HEK293 (cell line): Measurements from ENCODE around the gene GPRC5B.

ENCODE experiments used
- CTCF ChIA-PET: fragments of 350-600 bp; formaldehyde crosslinking; extraction: SDS; loops from one replicate; lab custom pipeline; 2021; ENCODE audit warnings: antibody characterized with exemption; lab: Yijun Ruan, JAX
- POLR2A ChIA-PET: fragments of 300-600 bp; formaldehyde crosslinking; extraction: SDS; loops from one replicate; lab custom pipeline; 2020; ENCODE audit warnings: antibody characterized with exemption, inconsistent platforms; lab: Yijun Ruan, JAX
- H3K27ac ChIP-seq: fragments of 200-500 bp; sonication (Bioruptor generic); 2 replicates; pipeline ENCODE4 v1.5.1; 2014; ENCODE audit warnings: low read depth, low read length, control low read depth, inconsistent platforms; ENCODE audit errors: extremely low read depth
- H3K36me3 ChIP-seq, 2 experiments: fragments of 200-500 bp in 1 of 2; sonication (Bioruptor generic) in 1 of 2; 1 replicate in 1 of 2; 2 replicates in 1 of 2; pipeline ENCODE4 v1.5.1; 2014 to 2017; ENCODE audit warnings: inconsistent platforms in 2 of 2, low read length in 2 of 2; ENCODE audit not compliant: control insufficient read depth in 2 of 2, insufficient read depth in 1 of 2
- H3K4me1 ChIP-seq: fragments of 200-500 bp; sonication (Bioruptor generic); 2 replicates; pipeline ENCODE4 v1.5.1; 2014; ENCODE audit warnings: mild to moderate bottlenecking, low read length, inconsistent platforms; ENCODE audit not compliant: control insufficient read depth, insufficient read depth
- H3K4me3 ChIP-seq: 2 replicates; pipeline ENCODE4 v1.5.1; 2011; ENCODE audit warnings: low read depth, mild to moderate bottlenecking, control low read depth, low read length, moderate library complexity
- H3K9me3 ChIP-seq: fragments of 200-500 bp; sonication (Bioruptor generic); 2 replicates; pipeline ENCODE4 v1.5.1; 2014; ENCODE audit warnings: low read depth, low read length, inconsistent platforms; ENCODE audit not compliant: control insufficient read depth, insufficient read depth
- KLF10 ChIP-seq: fragments of 450-650 bp; IDR thresholded peaks from 2 replicates; pipeline ENCODE4 v1.5.1; 2018; ENCODE audit warnings: missing biosample characterization, mild to moderate bottlenecking, missing genetic modification characterization
- REST ChIP-seq: fragments of 450-650 bp; formaldehyde crosslinking; IDR thresholded peaks from 2 replicates; pipeline ENCODE4 v1.5.1; 2016; ENCODE audit warnings: missing biosample characterization, missing genetic modification characterization
- YY1 ChIP-seq: fragments of 450-650 bp; formaldehyde crosslinking; IDR thresholded peaks from 2 replicates; pipeline ENCODE4 v1.5.1; 2018; ENCODE audit warnings: missing biosample characterization, missing genetic modification characterization
- YY2 ChIP-seq: fragments of 450-650 bp; formaldehyde crosslinking; IDR thresholded peaks from 2 replicates; pipeline ENCODE4 v1.5.1; 2016; ENCODE audit warnings: missing biosample characterization, missing genetic modification characterization
- ZBTB48 ChIP-seq: fragments of 450-650 bp; formaldehyde crosslinking; IDR thresholded peaks from 2 replicates; pipeline ENCODE4 v1.5.1; 2016; ENCODE audit warnings: missing biosample characterization, missing genetic modification characterization
- ZFP37 ChIP-seq: fragments of 450-650 bp; formaldehyde crosslinking; IDR thresholded peaks from 2 replicates; pipeline ENCODE4 v1.5.1; 2016; ENCODE audit warnings: missing biosample characterization, missing genetic modification characterization
- ZNF112 ChIP-seq: fragments of 450-650 bp; formaldehyde crosslinking; IDR thresholded peaks from 2 replicates; pipeline ENCODE4 v1.5.0; 2017; ENCODE audit warnings: missing biosample characterization, missing genetic modification characterization
- ZNF133 ChIP-seq: fragments of 450-650 bp; formaldehyde crosslinking; IDR thresholded peaks from 2 replicates; pipeline ENCODE4 v1.5.1; 2016; ENCODE audit warnings: missing biosample characterization, missing genetic modification characterization
- ZNF146 ChIP-seq: fragments of 450-650 bp; formaldehyde crosslinking; IDR thresholded peaks from 2 replicates; pipeline ENCODE4 v1.5.1; 2016; ENCODE audit warnings: missing biosample characterization, missing genetic modification characterization
- ZNF211 ChIP-seq: fragments of 450-650 bp; formaldehyde crosslinking; IDR thresholded peaks from 2 replicates; pipeline ENCODE4 v1.5.1; 2016; ENCODE audit warnings: low read depth, missing biosample characterization, missing genetic modification characterization
- ZNF23 ChIP-seq: fragments of 450-650 bp; formaldehyde crosslinking; IDR thresholded peaks from 2 replicates; pipeline ENCODE4 v1.5.1; 2016; ENCODE audit warnings: missing biosample characterization, missing genetic modification characterization, borderline replicate concordance
- ZNF292 ChIP-seq: fragments of 450-650 bp; formaldehyde crosslinking; IDR thresholded peaks from 2 replicates; pipeline ENCODE4 v1.5.1; 2016; ENCODE audit warnings: low read depth, missing biosample characterization, missing genetic modification characterization, borderline replicate concordance
- ZNF416 ChIP-seq: fragments of 450-650 bp; formaldehyde crosslinking; IDR thresholded peaks from 2 replicates; pipeline ENCODE4 v1.5.1; 2016; ENCODE audit warnings: missing biosample characterization, missing genetic modification characterization
- ZNF555 ChIP-seq: fragments of 450-650 bp; formaldehyde crosslinking; conservative IDR thresholded peaks from 2 replicates; pipeline ENCODE4 v1.5.1; 2017; ENCODE audit warnings: missing biosample characterization, mild to moderate bottlenecking, missing genetic modification characterization, inconsistent platforms
- ZNF558 ChIP-seq: fragments of 450-650 bp; formaldehyde crosslinking; IDR thresholded peaks from 2 replicates; pipeline ENCODE4 v1.5.1; 2016; ENCODE audit warnings: missing biosample characterization, missing genetic modification characterization
- ZNF791 ChIP-seq: fragments of 450-650 bp; formaldehyde crosslinking; IDR thresholded peaks from 2 replicates; pipeline ENCODE4 v1.5.1; 2016; ENCODE audit warnings: missing biosample characterization, missing genetic modification characterization
- ZNF792 ChIP-seq: fragments of 450-650 bp; formaldehyde crosslinking; IDR thresholded peaks from 2 replicates; pipeline ENCODE4 v1.5.1; 2016; ENCODE audit warnings: missing biosample characterization, missing genetic modification characterization
- TF ChIP-seq, protein P1 (sequence below): fragments of 450-650 bp; formaldehyde crosslinking; IDR thresholded peaks from 2 replicates; pipeline ENCODE4 v1.5.1; 2016; ENCODE audit warnings: missing biosample characterization, missing genetic modification characterization
- TF ChIP-seq, protein P2 (sequence below): fragments of 450-650 bp; formaldehyde crosslinking; IDR thresholded peaks from 2 replicates; pipeline ENCODE4 v1.5.1; 2016; ENCODE audit warnings: missing biosample characterization, missing genetic modification characterization, borderline replicate concordance
- TF ChIP-seq, protein P3 (sequence below): fragments of 450-650 bp; formaldehyde crosslinking; IDR thresholded peaks from 2 replicates; pipeline ENCODE4 v1.5.1; 2017; ENCODE audit warnings: missing biosample characterization, missing genetic modification characterization
- TF ChIP-seq, protein P4 (sequence below): fragments of 450-650 bp; formaldehyde crosslinking; IDR thresholded peaks from 2 replicates; pipeline ENCODE4 v1.5.1; 2017; ENCODE audit warnings: missing biosample characterization, missing genetic modification characterization

The GPRC5B gene

DNA sequence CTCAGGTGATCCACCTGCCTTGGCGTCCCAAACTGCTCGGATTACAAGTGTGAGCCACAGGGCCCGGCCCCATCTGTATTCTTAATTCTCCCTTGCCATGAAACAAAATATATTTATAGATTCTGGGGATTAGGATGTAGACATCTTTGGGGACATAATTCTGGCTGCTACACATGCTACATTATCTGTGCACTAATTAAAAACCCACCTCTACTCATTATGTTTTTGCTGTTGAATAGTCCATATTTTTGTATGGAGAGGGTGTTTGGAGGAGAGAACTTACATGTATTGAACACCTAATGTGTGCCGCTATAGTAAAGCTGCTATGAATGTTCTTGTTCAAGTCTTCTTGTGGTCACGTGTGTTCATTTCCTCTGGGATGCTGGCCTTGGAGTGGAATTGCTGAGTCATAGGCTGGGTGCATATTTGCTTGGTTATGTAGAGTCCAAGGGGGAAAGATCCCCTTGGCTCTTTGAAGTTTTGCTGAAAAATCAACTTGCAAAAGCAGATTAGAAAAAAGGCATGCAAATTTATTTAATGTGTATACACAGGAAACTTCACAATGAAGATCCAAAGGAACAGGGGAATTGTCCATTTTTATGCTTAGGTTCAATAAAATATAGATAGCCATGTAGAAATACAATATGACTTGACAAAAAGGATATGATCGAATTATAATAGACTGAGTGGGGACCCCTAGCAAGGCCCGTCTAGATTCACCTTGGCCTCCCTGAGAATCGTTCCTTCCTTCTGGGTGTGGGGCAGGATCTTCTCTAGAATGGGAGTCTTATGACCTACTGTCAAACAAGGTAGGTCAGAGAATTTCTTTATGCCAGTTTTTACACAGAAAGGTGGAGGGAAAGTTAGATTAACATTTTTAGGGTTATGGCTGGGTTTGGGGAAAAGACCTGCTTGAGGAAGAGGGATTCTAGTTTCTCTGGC is 42.1 kb upstream of the GPRC5B start (continued):
- TF ChIP-seq ZNF112 (no peak), ZNF558 (tag by site-specific recombination) (no peak), ZNF555 (no peak)

GRCh38 chr16:19923396-19923795 is 38.7 kb upstream of the GPRC5B start:
- ChIA-PET CTCF (interaction anchor here (0.6 kb wide), 1 partner anchor 10 kb away, joined by 3 read pairs; no protein-coding TSS in a partner anchor), POLR2A (no interaction called here)
- no peak for TF ChIP-seq ZNF416
- TF ChIP-seq, protein P1, sequence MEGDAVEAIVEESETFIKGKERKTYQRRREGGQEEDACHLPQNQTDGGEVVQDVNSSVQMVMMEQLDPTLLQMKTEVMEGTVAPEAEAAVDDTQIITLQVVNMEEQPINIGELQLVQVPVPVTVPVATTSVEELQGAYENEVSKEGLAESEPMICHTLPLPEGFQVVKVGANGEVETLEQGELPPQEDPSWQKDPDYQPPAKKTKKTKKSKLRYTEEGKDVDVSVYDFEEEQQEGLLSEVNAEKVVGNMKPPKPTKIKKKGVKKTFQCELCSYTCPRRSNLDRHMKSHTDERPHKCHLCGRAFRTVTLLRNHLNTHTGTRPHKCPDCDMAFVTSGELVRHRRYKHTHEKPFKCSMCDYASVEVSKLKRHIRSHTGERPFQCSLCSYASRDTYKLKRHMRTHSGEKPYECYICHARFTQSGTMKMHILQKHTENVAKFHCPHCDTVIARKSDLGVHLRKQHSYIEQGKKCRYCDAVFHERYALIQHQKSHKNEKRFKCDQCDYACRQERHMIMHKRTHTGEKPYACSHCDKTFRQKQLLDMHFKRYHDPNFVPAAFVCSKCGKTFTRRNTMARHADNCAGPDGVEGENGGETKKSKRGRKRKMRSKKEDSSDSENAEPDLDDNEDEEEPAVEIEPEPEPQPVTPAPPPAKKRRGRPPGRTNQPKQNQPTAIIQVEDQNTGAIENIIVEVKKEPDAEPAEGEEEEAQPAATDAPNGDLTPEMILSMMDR (tag by site-specific recombination) = no peak
- TF ChIP-seq ZNF146 (tag by site-specific recombination) = no peak
- no peak for TF ChIP-seq ZNF23 (tag by site-specific recombination)
- TF ChIP-seq YY1 (tag by site-specific recombination) = no peak
- TF ChIP-seq ZNF792 = no peak
- TF ChIP-seq, protein P2, sequence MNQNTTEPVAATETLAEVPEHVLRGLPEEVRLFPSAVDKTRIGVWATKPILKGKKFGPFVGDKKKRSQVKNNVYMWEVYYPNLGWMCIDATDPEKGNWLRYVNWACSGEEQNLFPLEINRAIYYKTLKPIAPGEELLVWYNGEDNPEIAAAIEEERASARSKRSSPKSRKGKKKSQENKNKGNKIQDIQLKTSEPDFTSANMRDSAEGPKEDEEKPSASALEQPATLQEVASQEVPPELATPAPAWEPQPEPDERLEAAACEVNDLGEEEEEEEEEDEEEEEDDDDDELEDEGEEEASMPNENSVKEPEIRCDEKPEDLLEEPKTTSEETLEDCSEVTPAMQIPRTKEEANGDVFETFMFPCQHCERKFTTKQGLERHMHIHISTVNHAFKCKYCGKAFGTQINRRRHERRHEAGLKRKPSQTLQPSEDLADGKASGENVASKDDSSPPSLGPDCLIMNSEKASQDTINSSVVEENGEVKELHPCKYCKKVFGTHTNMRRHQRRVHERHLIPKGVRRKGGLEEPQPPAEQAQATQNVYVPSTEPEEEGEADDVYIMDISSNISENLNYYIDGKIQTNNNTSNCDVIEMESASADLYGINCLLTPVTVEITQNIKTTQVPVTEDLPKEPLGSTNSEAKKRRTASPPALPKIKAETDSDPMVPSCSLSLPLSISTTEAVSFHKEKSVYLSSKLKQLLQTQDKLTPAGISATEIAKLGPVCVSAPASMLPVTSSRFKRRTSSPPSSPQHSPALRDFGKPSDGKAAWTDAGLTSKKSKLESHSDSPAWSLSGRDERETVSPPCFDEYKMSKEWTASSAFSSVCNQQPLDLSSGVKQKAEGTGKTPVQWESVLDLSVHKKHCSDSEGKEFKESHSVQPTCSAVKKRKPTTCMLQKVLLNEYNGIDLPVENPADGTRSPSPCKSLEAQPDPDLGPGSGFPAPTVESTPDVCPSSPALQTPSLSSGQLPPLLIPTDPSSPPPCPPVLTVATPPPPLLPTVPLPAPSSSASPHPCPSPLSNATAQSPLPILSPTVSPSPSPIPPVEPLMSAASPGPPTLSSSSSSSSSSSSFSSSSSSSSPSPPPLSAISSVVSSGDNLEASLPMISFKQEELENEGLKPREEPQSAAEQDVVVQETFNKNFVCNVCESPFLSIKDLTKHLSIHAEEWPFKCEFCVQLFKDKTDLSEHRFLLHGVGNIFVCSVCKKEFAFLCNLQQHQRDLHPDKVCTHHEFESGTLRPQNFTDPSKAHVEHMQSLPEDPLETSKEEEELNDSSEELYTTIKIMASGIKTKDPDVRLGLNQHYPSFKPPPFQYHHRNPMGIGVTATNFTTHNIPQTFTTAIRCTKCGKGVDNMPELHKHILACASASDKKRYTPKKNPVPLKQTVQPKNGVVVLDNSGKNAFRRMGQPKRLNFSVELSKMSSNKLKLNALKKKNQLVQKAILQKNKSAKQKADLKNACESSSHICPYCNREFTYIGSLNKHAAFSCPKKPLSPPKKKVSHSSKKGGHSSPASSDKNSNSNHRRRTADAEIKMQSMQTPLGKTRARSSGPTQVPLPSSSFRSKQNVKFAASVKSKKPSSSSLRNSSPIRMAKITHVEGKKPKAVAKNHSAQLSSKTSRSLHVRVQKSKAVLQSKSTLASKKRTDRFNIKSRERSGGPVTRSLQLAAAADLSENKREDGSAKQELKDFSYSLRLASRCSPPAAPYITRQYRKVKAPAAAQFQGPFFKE (tag by site-specific recombination) = no peak
- TF ChIP-seq ZNF133 = no peak
- TF ChIP-seq YY2 = no peak
- TF ChIP-seq ZFP37 (tag by site-specific recombination) = no peak
- TF ChIP-seq, protein P3, sequence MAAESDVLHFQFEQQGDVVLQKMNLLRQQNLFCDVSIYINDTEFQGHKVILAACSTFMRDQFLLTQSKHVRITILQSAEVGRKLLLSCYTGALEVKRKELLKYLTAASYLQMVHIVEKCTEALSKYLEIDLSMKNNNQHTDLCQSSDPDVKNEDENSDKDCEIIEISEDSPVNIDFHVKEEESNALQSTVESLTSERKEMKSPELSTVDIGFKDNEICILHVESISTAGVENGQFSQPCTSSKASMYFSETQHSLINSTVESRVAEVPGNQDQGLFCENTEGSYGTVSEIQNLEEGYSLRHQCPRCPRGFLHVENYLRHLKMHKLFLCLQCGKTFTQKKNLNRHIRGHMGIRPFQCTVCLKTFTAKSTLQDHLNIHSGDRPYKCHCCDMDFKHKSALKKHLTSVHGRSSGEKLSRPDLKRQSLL (tag by site-specific recombination) = no peak
- TF ChIP-seq REST (tag by site-specific recombination) = no peak
- no peak for TF ChIP-seq ZNF292 (tag by site-specific recombination)
- no peak for TF ChIP-seq ZBTB48 (tag by site-specific recombination)
- no peak for TF ChIP-seq KLF10 (tag by site-specific recombination)
- TF ChIP-seq ZNF211 (tag by site-specific recombination) = no peak
- no peak for TF ChIP-seq ZNF791 (tag by site-specific recombination)
- TF ChIP-seq, protein P4, sequence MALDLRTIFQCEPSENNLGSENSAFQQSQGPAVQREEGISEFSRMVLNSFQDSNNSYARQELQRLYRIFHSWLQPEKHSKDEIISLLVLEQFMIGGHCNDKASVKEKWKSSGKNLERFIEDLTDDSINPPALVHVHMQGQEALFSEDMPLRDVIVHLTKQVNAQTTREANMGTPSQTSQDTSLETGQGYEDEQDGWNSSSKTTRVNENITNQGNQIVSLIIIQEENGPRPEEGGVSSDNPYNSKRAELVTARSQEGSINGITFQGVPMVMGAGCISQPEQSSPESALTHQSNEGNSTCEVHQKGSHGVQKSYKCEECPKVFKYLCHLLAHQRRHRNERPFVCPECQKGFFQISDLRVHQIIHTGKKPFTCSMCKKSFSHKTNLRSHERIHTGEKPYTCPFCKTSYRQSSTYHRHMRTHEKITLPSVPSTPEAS = no peak
- Histone ChIP-seq H3K4me1 (no peaks in the 10 kb centered on the region), H3K27ac (no peak overlapping the region), H3K36me3 (no peaks in the 10 kb centered on the region), H3K9me3 (no peaks in the 10 kb centered on the region), H3K4me3 (no peak overlapping the region)
